K562 (cell line): ENCODE data around the gene NARF. TPM values are rescaled to one million over a fixed set of nuclear protein-coding genes. Genes with fewer than 3 reads are reported as not detected.

Experiments
- ARID4B ChIP-seq: sonication (generic); formaldehyde crosslinking; IDR thresholded peaks from 2 replicates; pipeline ENCODE4 v1.8.0; 2022; ENCODE audit warnings: mild to moderate bottlenecking, missing genetic modification reagents
- ESRRA ChIP-seq: fragments of 450-650 bp; IDR thresholded peaks from 2 replicates; pipeline ENCODE4 v1.6.1; 2014; ENCODE audit warnings: low read depth, mild to moderate bottlenecking, moderate library complexity, borderline replicate concordance
- ETS2 ChIP-seq: IDR thresholded peaks from 2 replicates; pipeline ENCODE4 v1.6.1; 2016; ENCODE audit warnings: borderline replicate concordance, missing genetic modification characterization, mild to moderate bottlenecking, moderate library complexity, missing compliant biosample characterization; ENCODE audit not compliant: poor library complexity, severe bottlenecking
- HMGN3 ChIP-seq: IDR thresholded peaks from 2 replicates; pipeline ENCODE4 v1.6.1; 2011; ENCODE audit warnings: borderline replicate concordance, low read depth, mild to moderate bottlenecking, mixed read lengths, low read length; ENCODE audit not compliant: insufficient read length; ENCODE audit errors: extremely low read depth
- SAP30 ChIP-seq: fragments of 200-600 bp; sonication (generic); IDR thresholded peaks from 2 replicates; pipeline ENCODE4 v1.6.1; 2012; ENCODE audit warnings: borderline replicate concordance, low read depth, mild to moderate bottlenecking, moderate library complexity, low read length, control low read depth, inconsistent platforms; ENCODE audit not compliant: insufficient read depth, poor library complexity, severe bottlenecking
- SETDB1 ChIP-seq: IDR thresholded peaks from one replicate; pipeline ENCODE4 v1.6.1; 2012; ENCODE audit warnings: low read length, control low read depth, inconsistent platforms
- SMARCA4 ChIP-seq: fragments of 450-650 bp; IDR thresholded peaks from 2 replicates; pipeline ENCODE4 v1.6.1; 2016
- THAP12 ChIP-seq: fragments of 250-450 bp; sonication (Bioruptor Pico); IDR thresholded peaks from 2 replicates; pipeline ENCODE4 v1.9.0; 2021; ENCODE audit warnings: mild to moderate bottlenecking, inconsistent platforms
- ZBTB11 ChIP-seq, 3 experiments: fragments of 200-800 bp in 1 of 3; fragments of 250-450 bp in 1 of 3; fragments of 450-650 bp in 1 of 3; sonication (Bioruptor Pico) in 1 of 3; sonication (Bioruptor generic) in 1 of 3; formaldehyde crosslinking in 1 of 3; IDR thresholded peaks; 2 replicates each; pipeline versions ENCODE4 v1.6.1 to v1.8.0; 2016 to 2022; ENCODE audit warnings: mild to moderate bottlenecking in 2 of 3, missing genetic modification characterization in 2 of 3, missing compliant biosample characterization in 1 of 3, moderate library complexity in 1 of 3
- ZBTB7A ChIP-seq: IDR thresholded peaks from 2 replicates; pipeline ENCODE4 v1.6.1; 2011; ENCODE audit warnings: low read depth, mild to moderate bottlenecking, low read length, moderate library complexity, borderline replicate concordance; ENCODE audit not compliant: control insufficient read depth
- ZNF639 ChIP-seq, 2 experiments: fragments of 200-800 bp in 1 of 2; sonication (Bioruptor generic) in 1 of 2; sonication (generic) in 1 of 2; formaldehyde crosslinking in 1 of 2; IDR thresholded peaks in 1 of 2; conservative IDR thresholded peaks in 1 of 2; 2 replicates each; pipeline versions ENCODE4 v1.5.0 to v1.6.1; 2016 to 2020; ENCODE audit warnings: missing compliant biosample characterization in 1 of 2, missing genetic modification characterization in 1 of 2, missing genetic modification reagents in 1 of 2
- polyA plus RNA-seq, 8 experiments: library from polyadenylated mRNA; depleted of rRNA in 4 of 8; stranded (reverse) in 5 of 8; unstranded in 3 of 8; fragments of >200 nt; fragmentation: Nextera tagmentation in 2 of 8; fragmentation: Illumina TruSeq in 1 of 8; extraction: Ambion mirVana in 2 of 8; extraction: Trizol in 1 of 8; gene quantifications; 2 replicates each; pipeline versions ENCODE4 v1.2.1 to v1.2.3, GENCODE V29; 2011 to 2014; ENCODE audit warnings: inconsistent platforms in 1 of 8, missing spikeins in 1 of 8
- total RNA-seq, 7 experiments: library from RNA; depleted of rRNA in 6 of 7; stranded (reverse); fragments of >200 nt in 6 of 7; fragmentation: Illumina TruSeq in 2 of 7; extraction: Trizol in 2 of 7; gene quantifications; 2 replicates each; pipeline versions ENCODE4 v1.2.1 to v1.2.3, GENCODE V29; 2011 to 2021; ENCODE audit warnings: low replicate concordance in 1 of 7

Gene NARF
- total and polyA plus RNA-seq, 9 of the 15 experiments (the other 6 are each of a cell fraction or from before 2014, with no cell fraction given): 60.4 to 423 (median 132) TPM

GRCh38 chr17:82418001-82418986 is 40.2 kb upstream of the NARF start, which contains the start of the genes HEXD and OGFOD3 (continued):
- TF ChIP-seq ZBTB11 (CRISPR knock-in tag; IDR thresholded peaks at IDR 0.05) (0 out of 6 replicates have a peak, but pooled peaks of 1 of the 3 experiments have one; percentile 48), ETS2 (tag) (no peak), THAP12 (CRISPR knock-in tag) (peak; percentile 69), SAP30 (peak; percentile 76), ZBTB7A (peak; percentile 47; the same call in 1 of the 2 replicates), SETDB1 (no peak), ARID4B (CRISPR knock-in tag) (peak; percentile 97), ESRRA (peak; percentile 68; the same call in 1 of the 2 replicates), HMGN3 (peak; percentile 94), ZNF639 (CRISPR knock-in tag; conservative IDR thresholded peaks at IDR 0.05 in 1 of 2, IDR thresholded peaks at IDR 0.05 in 1 of 2) (peak in 1 of 2 experiments; percentile 93; a peak in 2 of 4 replicates), SMARCA4 (no peak)
